Epithelial cell of alveolus of lung (primary cell): ENCODE measurements around the gene COQ6. TPM values are rescaled to one million over a fixed set of nuclear protein-coding genes. Genes with fewer than 3 reads are reported as not detected.

Experiments used
- total RNA-seq: library from RNA; depleted of rRNA; stranded (reverse); fragments of >200 nt; gene quantifications from 2 replicates; pipeline ENCODE4 v1.2.1, GENCODE V29; 2015

COQ6 gene
- 20.4 and 26.9 TPM in 2 replicates for total RNA-seq

DNA sequence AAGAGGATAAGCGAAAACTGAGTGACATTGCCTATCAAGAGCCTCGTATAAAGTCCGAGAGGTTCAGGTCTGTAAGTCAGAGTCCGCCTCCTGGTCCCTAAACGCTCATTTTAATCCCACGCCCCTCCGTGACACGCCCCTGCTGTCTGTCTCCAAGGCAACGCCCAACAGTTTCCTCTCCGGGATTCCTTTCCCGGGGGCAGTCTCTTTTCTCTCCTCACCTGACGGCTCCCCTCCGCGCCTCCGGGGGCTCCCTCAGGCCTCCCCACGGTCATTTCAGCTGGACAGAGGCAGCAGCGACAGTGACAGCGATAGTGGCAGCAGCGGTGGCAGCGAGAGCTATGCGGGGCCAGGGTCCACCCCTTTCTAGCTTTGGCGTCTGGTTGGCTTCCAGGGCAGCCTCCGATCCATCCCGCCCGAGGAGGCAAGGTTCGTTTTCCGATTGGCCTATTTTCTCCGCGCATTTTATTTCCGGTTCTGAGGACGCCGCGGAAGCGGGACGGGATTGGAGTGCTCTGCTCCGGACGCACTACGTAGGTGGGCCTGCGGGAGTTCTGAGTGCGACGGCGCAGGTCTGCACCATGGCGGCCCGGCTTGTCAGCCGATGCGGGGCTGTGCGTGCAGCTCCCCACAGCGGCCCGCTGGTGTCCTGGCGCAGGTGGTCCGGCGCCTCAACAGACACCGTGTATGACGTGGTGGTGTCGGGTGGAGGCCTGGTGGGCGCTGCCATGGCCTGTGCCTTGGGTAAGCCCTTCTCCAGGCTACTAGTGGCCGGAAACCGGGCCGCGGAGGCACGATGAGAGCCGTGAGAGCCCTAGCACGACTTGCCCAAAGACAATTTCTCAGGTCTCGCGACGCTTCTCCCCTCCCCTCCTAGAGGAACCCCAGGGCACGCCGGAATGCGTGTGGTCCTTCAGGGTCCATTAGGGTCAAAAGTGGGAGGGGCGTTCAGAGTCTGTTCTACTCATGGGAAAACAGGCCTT lies at the start of gene COQ6, which contains the start of gene FAM161B:
TSS of gene COQ6 (plus strand) at position 551 of the 983 bp plus-strand sequence. CDS start at position 582, 31 bp downstream.
TSS of gene FAM161B (minus strand) at position 343 of the 983 bp plus-strand sequence. CDS start at position 275, 68 bp downstream.

Other genes starting within 250 kb of the COQ6 start
- 11.2 and 23.0 TPM in 2 replicates for gene PNMA1, start 235.9 kb upstream of the COQ6 start, total RNA-seq
- gene PTGR2, start 98.5 kb upstream of the COQ6 start, total RNA-seq: 3.5 and 3.8 TPM in 2 replicates
- 42.5 and 46.1 TPM in 2 replicates for gene ZNF410, start 63.4 kb upstream of the COQ6 start, total RNA-seq
- 1.6 and 1.9 TPM in 2 replicates for gene FAM161B, start 208 bp upstream of the COQ6 start, total RNA-seq
- gene ENTPD5, start 69.0 kb downstream of the COQ6 start, total RNA-seq: 5.0 and 6.6 TPM in 2 replicates
- gene BBOF1, start 69.0 kb downstream of the COQ6 start, total RNA-seq: 5.7 and 8.4 TPM in 2 replicates
- 14.1 and 24.8 TPM in 2 replicates for gene ALDH6A1, start 134.2 kb downstream of the COQ6 start, total RNA-seq
- 3.8 and 4.5 TPM in 2 replicates for gene LIN52, start 134.7 kb downstream of the COQ6 start, total RNA-seq